GM21825 (cell line): ENCODE data around the gene IFITM5.
"Not testable (repeated sequence)": the region's sequence is repeated elsewhere in the genome, so short reads cannot be mapped to it uniquely, and the experiment has no call there.

Experiments used
- ATAC-seq: cut with Tn5 transposase; IDR thresholded peaks from one replicate; pipeline ENCODE4 v1.9.1; 2021; ENCODE audit warnings: mild to moderate bottlenecking, moderate library complexity; ENCODE audit not compliant: unreplicated experiment

IFITM5 gene

DNA sequence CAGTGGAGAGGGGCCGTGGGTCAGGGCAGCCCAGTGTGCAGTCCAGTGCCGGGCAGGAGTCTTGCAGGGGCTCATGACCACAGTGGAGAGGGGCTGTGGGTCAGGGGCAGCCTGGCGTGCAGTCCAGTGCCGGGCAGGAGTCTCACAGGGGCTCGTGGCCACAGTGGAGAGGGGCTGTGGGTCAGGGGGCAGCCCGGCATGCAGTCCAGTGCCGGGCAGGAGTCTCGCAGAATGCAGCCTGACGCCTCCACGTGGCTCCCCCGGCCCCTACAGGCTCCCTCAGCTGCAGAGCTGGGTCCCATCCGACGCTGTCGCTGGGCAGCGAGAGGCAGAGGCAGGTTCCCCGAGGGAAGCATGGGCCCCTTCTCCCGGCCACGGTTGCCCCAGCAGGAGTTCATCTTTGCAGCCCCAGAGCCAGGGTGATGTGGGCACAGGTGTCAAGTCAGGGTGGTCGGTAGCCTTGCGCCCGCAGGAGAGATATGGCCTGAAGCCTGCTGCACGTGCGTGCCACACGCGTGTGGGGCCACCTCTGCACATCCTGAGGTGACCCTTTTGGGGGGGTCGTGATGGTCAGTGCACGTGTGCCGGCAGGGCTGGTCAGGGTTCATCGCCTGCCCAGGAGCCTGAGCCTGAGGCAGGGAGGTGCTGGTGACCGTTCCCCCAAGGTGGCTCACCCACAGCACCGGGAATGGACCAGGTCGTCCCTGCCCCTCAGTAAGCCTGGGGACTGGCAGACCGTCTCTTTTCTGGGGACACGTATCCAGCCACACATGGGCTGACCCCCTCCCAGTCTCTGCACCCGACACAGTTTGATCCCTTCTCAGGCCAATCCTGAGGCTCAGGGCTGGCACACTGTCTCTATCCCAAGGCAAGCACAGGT is 2.9 kb downstream of the IFITM5 start:
- ATAC-seq: no peak

DNA sequence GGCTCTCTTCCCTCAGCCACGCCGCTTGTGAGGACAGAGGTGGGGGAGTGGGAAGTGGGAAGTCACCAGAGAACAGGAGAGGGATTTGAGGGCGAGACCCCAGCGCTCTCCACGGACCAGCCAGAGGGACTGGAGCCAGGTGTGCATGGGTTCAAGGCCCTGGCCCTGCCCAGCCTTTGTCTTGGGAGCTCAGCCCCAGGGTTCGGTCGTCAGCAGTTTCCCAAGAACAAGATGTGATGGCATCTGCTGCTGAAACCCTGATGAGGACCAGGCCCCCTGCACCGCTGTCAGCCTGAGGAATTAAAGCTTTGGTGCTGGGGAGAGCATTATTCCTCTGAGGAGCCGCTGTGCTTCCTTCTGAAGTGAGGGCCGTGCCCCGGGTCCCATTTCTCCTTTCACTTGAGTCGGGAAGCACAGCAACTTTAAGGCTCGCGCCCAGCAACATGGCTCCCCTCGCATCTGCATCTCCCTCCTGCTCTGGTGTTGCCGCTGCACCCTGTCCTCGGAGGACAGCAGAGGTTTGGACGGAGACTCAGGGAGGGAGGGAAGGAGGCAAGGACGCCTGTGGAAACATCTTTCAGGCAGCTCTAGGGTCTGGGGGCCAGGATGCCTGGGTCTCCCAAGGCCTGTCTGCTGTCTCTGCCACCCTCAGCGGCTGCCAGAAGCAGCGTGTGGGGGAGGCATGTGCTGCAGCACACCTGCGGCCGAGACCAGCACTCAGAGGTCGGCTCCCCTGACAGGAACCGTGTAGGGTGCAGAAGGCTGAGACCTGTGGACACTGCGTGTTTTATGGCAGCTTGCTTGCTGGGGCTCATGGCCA is 3.8 kb downstream of the IFITM5 start:
- ATAC-seq: no peak

DNA sequence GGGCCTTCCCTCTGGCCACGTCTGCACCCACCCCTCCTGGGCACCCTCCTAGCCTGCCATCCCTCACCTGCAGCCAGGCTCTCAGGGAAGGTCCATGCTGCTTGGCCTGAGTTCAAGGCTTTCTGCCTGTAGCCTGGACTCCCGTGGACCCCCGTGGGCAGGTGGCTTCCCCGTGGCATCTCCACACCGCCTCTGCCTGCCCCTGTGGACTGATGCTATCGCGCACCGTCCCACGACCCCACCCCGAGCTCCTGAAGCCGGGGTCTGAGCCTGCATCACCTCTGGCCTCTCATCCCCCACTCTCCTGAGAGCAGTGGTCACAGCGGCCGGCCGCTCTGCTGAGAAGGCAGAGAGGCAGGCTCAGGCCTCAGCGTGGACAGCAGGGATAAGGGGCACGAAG is 4.5 kb downstream of the IFITM5 start:
- no peak for ATAC-seq

DNA sequence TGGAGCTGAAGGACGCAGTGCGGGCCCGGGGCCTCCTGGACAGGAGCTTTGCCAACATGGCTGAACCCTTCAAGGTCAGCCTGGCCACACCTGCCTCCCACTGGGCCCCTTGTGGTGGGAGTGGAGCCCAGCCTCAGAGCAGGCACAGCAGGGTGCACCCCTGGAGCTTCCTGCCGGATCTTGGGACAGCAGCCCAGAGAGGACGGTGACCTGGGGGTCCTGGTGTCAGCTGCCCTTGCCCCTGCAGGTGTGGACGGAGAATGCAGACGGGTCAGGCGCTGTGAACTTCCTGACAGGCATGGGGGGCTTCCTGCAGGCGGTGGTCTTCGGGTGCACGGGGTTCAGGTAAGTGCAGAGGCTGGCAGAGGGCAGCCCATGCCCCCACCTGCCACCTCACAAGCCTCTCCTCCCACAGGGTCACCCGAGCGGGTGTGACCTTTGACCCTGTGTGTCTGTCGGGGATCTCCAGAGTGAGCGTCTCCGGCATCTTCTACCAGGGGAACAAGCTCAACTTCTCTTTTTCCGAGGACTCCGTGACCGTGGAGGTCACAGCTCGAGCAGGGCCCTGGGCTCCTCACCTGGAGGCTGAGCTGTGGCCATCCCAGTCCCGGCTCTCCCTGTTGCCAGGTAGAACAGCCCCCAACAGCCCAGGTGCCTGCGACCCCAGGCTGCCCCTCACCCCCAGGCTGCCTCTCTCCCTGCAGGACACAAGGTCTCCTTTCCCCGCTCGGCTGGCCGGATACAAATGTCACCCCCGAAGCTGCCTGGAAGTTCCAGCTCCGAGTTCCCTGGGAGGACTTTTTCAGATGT is 5.3 kb downstream of the IFITM5 start:
- no peak for ATAC-seq

DNA sequence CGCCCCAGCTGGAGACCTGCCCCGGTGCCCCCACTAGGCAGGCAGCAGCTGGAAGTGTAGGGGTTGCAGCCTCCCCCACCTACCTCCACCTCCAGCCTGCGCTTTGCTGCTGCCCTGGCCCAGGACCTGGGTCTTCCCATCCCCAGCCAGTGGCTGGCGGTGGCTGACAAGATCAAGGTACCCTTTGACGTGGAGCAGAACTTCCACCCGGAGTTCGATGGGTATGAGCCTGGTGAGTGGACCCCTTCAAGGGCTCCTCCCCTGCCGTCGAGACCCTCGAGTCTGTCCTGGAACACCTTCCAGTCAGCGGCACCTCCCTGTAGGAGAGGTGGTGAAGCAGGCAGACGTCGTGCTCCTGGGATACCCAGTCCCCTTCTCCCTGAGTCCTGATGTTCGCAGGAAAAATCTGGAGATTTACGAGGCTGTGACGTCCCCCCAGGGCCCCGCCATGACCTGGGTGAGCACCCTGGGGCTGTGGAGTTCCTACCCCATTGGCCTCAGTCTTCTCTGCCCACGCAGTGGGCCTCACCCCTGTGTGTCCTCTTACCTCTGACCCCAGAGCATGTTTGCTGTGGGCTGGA is 6.0 kb downstream of the IFITM5 start:
- no peak for ATAC-seq

DNA sequence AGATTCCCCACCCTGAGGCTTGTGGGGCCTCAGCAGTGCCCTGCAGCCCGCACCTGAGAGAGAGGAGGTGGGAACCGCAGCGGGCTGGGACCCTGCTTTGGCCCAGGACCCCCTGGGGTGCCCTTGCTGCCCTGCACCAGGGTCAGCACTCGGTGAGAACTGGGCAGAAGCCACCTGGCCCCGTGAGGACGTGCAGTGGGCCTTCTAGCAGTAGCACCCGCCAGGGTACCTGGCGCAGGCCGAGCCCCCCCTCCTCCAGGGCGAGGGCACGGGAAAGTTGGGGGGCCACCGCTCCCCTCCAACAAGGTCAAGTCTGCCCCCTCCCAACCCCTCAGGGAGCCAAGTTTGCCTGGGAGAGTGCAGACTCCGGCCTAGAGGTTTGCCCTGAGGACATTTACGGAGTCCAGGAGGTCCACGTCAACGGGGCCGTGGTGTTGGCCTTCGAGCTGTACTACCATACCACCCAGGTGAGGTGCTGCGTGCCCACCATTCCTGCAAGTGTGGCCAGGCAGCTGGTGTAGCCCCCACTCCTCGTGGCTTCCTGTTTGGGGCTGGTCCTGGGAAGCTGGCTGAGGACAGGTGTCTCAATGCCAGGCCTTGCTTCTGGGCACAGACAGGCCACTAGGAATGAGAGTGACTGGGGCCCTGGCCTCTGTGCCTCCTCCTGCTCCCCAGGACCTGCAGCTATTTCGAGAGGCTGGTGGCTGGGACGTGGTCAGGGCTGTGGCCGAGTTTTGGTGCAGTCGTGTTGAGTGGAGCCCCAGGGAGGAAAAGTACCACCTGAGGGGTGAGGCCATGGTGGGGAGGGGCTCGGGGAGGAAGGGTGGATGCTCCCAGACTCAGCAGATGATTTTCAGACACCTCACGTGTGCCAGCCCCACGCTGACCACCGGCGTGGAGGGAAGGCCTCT is 6.9 kb downstream of the IFITM5 start:
- ATAC-seq: no peak

DNA sequence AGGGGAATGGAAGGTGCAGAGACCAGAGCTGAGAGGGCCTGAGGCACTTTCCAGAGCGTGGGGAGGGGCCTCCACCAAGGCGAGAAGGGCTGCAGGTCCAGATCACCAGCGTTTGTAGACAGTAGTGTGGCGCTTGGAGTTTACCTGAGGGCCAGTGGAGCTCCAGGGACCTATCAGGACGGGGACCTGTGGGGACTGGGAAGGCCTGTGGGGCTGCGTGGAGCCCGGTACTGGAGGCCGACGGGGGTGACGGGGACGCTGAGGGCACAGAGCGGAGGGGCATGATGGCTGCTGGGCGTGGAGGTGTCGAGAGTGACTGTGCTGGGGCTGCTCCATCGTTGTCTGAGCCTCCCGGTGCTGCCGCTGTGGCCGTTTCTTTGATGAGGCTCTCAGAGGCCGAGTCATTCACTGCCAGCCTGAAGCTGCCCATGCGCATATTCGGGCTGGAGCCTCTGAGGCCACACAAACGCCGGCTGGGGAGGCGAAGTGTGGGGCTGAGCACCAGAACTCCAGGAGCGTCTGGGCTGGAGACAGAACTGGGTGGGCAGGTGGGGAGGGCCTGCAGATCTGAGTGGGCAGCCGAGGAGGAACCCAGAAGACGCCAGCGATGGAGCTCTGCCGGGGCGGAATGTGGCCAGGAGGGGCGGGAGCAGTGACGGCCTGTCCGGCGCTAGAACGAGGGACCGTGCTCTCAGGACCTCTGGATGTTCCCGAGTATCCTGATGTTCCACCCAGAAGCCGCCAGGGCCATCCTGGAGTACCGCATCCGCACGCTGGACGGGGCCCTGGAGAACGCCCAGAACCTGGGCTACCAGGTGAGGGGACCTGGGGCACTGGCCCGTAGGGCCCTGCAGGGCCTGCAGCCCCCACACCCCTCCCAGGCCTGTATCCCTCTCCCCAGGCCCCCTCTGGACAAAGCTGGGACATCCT is 7.8 kb downstream of the IFITM5 start:
- no peak for ATAC-seq

DNA sequence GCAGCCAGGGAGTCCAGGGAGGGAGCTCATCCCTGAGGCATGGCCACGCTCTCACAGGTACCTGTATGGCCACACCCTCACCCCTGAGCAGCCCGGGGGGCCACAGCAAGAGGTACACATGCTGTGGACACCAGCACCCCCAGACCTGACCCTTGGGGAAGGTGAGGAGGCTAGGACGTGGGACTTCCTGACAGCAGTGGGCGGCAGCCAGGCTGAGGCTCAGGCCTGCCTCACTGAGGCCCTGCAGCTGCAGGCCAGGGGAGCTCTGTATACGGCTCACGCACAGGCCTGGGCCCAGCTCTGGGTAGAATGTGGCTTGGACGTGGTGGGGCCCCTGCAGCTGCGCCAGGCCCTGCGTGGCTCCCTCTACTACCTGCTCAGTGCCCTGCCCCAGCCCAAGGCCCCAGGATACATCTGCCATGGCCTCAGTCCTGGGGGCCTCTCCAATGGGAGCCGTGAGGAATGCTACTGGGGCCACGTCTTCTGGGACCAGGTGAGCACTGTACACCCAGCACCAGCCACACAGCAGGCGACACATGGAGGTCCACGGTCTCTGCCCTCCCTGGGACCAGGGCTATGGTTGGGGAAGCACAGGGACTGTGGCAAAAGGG is 8.6 kb downstream of the IFITM5 start:
- ATAC-seq: no peak

DNA sequence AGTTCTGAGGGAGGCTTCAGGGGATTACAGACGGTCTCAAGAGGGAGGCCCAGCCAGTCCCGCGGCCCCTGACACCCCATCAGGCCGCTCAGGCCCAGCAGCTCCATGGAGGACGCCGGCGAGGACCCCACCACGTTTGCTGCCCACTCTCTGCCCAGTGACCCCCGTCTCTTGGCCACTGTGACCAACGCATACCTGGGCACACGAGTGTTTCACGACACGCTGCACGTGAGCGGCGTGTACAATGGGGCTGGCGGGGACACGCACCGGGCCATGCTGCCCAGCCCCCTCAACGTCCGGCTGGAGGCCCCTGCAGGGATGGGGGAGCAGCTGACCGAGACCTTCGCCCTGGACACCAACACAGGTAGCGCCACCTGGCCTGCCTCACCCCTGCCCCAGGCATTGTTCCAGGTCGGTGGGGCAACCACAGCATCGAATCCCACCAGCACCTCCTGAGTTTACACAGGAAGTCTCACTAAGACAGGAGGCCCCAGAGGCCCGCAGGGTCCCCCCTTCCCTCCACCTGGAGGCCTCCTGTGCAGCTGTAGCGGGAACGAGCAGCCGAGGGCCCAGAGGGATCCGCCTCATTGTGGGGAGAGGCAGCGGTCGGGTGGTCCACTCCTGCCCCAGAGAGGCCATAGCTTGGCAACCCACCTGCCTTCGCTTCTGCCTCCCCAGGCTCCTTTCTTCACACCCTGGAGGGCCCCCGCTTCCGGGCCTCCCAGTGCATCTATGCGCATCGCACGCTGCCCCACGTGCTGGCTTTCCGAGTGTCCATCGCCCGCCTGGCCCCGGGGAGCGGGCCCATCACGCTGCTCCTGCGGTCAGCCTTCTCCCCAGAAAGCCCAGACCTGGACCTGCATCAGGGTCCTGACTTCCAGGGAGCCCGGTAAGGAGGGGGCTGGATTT is 9.4 kb downstream of the IFITM5 start:
- ATAC-seq: no peak

DNA sequence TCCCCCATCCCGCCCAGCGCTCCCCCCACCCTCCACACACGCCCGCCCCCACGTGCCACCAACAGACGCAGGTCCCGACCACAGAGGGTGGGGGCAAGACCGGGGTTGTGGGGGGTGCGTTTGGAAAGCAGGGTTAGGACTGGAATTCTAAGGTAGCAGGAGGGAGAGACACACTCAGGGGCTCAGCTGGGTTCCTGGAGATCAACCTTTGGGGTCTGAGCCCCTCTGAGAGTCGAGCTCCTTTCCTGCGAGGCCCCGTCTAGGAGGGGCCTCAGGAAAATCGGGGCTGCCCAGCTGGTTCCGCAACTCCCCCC is 10.0 kb downstream of the IFITM5 start:
- ATAC-seq: no peak

DNA sequence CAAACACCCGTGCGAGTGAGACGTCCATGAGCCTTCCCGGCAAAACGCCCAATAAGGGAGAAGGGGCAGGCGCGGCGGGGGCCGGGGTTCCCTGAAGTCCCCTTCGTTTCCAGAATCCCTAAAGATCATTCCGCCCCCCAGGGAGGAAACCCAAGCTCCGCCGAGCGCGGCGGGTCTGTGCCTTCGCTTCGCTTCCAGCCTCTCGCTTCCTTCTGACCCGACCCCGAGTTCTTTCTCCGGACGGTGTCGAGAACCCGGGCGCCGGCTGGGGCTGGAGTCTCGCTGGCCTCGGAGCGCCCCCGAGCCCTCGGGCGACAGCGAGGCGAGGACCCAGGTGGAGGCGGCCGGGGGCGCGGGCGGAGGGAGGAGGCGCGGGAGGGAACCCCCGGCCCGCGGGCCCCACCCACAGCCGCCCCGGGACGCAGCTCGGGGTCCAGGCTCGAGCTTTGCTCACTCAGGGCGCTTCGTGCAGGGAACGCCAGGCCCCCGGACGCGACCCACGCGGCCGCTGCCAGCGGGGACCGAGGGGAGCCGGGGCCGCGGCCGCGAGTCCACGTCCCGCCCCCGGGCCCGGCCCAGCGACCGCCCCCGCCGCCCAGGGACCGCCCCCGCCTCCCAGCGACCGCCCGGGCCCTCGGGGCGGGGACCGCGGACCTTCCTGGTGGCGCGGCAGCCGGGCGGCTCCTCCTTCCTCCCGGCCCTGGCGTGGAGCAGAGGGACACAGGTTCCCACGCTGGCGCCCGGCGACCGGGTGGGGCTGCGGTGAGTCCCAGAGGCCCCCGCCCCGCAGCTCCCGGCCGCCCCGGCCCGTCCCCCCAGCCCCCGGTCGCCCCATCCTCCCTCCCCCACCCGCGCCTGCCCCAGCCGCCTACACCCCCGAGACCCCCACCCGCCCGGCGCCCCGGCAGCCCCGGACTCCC is 10.6 kb downstream of the IFITM5 start, which contains the start of gene PGGHG:
TSS of gene PGGHG (plus strand) at position 649 of the 920 bp plus-strand sequence. CDS start 691 bp downstream, outside the sequence.
- peak; percentile 58 for ATAC-seq

DNA sequence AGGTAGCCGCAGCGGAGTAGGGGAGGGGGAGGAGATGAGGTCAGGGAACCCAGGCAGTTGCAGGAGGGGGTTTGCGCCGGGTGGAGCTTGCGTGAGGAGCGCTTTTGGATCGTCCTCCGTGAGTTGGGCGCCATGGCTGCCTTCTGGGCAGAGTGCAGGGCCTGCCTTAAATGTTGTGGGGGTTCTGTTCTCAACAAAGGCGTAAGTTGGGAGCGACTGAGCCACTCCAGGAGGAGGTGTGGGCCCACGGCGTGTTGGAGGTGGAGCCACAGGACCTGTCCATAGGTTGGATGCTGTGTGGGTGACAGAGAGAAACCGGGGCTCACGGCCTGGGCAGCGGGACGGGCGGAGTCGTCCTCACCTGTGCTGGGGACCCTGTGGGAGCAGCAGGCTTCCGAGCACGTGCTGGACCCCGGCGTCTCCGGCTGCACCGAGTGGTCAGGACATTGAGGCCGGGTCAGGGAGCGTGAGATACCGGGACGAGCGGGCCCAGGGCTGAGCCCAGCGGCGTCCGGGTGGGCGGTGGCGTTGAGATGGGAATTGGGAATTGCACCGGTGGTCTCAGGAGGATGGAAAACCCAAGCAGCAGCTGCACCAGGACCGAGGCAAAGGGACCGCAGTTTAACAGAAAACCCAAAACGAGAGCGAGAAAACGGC is 11.4 kb downstream of the IFITM5 start:
- ATAC-seq: peak; percentile 9

DNA sequence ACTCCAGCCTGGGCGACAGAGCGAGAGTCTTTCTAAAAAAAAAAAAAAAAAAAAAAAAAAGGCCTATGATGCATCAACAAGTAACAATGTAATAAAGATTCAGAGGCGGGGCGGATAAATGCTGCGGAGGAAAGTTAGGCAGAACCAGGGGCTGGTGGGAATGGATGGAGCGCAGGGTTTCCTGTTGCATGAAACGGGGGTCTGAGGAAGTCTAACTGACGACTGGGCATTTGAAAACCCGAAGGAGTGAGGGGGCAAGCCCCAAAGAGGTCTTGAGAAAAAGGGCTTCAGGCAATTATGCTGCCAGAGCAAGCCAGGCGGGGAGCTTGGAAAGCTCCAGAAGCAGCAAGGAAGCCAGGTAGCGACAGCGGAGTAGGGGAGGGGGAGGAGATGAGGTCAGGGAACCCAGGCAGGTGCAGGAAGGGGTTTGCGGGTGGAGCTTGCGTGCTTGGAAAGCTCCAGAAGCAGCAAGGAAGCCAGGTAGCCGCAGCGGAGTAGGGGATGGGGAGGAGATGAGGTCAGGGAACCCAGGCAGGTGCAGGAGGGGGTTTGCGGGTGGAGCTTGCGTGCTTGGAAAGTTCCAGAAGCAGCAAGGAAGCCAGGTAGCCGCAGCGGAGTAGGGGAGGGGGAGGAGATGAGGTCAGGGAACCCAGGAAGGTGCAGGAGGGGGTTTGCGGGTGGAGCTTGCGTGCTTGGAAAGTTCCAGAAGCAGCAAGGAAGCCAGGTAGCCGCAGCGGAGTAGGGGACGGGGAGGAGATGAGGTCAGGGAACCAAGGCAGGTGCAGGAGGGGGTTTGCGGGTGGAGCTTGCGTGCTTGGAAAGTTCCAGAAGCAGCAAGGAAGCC is 12.1 kb downstream of the IFITM5 start:
- ATAC-seq: not testable (repeated sequence)

DNA sequence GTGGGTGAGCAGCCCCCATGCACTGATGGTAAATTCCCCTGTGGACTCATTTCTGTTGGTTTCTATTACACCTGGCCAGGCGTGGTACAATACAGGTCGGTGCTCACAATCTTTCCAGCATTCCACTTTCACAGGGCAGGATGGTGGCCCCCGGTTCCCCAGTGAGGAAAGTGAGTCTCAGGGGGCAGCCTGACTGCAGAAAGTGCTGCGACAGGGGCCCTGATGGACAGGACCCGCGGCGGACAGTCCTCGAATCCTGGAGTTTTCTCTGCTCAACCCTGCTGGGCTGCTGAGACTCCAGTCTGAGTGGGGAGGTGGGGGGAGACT is 13.5 kb downstream of the IFITM5 start:
- ATAC-seq: no peak
